NCI-H2171 (cell line): ENCODE results near the gene AKAP12.

Experiments
- DNase-seq: peaks from one replicate; lab custom pipeline; 2025; lab: John Stamatoyannopoulos, UW

The AKAP12 gene, protein sequence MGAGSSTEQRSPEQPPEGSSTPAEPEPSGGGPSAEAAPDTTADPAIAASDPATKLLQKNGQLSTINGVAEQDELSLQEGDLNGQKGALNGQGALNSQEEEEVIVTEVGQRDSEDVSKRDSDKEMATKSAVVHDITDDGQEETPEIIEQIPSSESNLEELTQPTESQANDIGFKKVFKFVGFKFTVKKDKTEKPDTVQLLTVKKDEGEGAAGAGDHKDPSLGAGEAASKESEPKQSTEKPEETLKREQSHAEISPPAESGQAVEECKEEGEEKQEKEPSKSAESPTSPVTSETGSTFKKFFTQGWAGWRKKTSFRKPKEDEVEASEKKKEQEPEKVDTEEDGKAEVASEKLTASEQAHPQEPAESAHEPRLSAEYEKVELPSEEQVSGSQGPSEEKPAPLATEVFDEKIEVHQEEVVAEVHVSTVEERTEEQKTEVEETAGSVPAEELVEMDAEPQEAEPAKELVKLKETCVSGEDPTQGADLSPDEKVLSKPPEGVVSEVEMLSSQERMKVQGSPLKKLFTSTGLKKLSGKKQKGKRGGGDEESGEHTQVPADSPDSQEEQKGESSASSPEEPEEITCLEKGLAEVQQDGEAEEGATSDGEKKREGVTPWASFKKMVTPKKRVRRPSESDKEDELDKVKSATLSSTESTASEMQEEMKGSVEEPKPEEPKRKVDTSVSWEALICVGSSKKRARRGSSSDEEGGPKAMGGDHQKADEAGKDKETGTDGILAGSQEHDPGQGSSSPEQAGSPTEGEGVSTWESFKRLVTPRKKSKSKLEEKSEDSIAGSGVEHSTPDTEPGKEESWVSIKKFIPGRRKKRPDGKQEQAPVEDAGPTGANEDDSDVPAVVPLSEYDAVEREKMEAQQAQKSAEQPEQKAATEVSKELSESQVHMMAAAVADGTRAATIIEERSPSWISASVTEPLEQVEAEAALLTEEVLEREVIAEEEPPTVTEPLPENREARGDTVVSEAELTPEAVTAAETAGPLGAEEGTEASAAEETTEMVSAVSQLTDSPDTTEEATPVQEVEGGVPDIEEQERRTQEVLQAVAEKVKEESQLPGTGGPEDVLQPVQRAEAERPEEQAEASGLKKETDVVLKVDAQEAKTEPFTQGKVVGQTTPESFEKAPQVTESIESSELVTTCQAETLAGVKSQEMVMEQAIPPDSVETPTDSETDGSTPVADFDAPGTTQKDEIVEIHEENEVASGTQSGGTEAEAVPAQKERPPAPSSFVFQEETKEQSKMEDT (N-terminal part only)

DNA sequence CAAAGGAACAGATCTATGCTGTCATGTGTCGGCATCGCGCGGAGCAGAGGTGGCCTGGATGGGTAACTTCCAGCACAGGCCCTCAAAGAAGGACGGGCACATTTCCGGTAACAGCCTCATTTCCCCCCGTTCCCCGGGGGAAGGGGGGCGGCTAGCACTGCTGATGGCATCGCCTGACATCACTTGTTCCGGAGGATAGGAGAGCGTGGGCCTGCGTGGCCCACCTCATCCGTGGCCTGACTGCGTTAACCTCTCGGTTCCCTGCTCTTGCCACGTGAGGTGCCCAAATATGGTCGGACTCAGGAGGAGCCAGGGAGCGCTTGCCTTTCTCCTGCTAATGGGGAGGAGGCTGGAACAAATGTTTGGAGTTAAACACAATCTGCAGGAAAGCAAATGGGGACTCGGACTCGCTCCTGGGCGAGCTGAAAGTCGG lies at the start of gene AKAP12:
TSS of gene AKAP12 (plus strand) at position 365 of the 433 bp plus-strand sequence. CDS start 596 bp downstream, outside the sequence.
- DNase-seq, result no peak

DNA sequence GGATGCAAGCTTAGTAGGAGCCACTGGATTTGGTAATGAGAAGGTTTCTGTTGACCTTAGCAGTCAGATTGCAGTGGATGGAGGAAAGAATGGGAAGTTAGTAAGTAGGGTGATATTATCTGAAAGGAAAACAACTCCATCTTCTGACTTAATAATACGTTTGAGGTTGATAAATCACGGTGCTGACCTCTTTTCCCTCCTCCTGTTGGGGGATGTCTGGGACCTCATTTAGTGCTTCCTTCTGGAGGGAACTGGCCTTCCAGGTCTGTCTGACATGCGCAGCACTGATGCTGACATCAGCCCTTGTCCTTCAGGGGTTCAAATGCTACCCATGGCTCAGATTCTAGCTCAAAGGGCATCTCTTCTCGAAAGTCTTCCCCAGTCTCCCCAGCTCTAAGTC lies 48.2 kb upstream of the AKAP12 start:
- no peak for DNase-seq

DNA sequence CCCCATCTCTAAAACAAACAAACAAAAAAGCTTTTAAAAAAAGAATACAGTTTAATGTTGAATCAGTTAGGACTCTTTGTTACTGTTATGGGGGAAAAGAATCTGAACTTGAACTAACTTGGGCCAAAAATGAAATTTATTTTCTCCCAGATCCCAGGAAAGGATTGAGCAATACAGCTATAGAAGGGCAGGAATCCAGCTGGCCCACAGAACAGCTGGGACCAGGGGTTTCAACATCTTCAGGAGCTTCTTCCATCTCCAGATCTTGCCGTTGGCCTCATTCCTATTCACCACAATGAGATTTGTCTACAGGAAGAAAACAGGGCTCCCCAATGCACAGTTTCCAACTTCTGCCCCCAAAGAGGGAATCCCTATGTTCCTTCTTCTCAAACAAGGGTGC lies 43.2 kb upstream of the AKAP12 start:
- DNase-seq, result no peak

DNA sequence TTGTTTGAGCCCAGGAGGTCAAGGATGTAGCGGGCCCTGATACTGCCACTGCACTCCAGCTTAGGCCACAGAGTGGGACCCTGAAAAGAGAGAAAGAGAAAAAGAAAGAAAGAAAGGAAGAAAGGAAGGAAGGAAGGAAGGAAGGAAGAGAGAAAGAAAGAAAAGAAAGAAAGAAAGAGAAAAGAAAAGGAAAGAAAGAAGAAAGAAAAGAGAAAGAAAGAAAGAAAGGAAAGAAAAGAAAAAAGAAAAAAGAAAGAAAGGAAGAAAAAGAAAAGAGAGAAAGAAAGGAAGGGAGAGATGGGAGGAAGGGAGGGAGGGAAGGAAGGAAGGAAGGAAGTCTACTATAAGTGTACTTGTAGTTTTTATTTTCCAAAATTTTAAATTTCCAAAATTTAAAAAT lies 42.2 kb upstream of the AKAP12 start:
- DNase-seq, result no peak

DNA sequence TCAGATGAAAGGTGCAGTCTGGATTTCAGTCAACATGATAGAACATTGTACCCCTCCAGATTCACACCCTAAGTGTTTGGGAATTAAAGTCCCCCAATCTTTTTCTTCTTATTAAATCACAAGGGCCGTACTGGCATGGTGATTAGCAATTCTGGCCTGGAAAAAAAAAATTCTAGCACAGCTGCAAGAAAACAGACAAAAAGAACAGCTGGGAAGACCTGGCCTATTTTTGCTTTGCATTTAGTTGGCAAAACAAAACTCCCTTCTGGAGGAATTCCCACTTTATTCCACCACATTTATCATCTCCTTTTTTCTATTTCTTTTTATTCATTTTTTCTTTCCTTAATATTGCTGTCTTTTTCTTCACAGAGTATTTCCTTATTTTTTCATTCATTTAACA lies 39.8 kb upstream of the AKAP12 start:
- DNase-seq, result no peak

DNA sequence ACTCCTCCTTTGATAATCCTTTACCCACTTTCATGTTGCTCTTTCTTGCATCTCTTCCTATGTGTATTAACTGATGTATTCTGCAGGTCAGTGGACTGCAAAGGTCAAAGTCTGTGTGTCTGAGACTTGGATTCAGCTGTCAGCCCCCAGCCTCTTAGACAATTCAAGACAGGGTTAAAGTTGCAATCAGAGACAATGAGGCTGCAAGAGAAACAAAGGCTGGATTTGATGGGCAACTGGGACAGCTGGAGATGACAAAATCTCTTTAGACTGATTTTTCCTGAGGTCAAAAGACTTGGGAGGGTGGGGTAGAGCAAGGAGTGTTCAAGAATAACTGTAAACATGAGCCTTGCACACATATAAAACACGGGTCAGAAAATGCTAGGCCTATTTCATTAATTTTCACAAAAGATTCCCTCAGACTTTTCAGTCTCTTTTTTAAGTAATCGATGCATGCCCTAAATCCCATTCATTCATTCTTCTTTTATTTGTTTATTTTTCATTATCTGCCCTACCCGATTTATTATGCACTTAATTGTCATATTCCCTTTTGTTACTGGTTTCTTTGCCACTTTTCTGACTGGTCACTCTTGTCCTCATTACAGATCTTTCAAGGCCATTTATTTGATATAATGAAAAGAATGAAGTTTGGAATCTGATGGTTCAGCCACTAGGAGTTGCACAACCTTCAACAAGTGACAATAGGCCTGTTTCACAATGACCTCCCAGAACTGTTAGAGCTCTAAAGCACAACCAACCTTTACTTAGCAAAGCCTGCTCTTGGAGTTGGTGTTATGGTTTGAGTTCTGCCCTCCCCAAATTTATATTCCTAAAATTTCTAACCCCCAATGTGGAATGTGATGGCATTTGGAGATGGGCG lies 33.8 kb upstream of the AKAP12 start:
- no peak for DNase-seq

DNA sequence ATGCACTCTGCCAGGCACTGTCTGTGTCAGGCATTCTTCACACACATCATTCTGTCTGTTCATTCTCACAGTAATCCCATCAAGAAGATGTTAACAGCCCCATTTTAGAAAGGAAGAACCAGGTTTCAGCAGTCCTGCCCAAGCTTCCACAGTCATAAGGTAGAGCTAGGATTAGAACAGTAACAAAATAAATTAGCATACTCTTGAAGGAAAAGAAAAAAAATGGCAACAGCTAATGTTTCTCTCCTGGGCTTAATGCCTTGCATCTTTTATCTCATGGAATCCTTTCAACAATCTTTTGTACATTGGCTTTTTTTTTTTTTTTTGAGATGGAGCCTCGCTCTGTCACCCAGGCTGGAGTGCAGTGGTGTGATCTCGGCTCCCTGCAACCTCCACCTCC lies 32.1 kb upstream of the AKAP12 start:
- no peak for DNase-seq

DNA sequence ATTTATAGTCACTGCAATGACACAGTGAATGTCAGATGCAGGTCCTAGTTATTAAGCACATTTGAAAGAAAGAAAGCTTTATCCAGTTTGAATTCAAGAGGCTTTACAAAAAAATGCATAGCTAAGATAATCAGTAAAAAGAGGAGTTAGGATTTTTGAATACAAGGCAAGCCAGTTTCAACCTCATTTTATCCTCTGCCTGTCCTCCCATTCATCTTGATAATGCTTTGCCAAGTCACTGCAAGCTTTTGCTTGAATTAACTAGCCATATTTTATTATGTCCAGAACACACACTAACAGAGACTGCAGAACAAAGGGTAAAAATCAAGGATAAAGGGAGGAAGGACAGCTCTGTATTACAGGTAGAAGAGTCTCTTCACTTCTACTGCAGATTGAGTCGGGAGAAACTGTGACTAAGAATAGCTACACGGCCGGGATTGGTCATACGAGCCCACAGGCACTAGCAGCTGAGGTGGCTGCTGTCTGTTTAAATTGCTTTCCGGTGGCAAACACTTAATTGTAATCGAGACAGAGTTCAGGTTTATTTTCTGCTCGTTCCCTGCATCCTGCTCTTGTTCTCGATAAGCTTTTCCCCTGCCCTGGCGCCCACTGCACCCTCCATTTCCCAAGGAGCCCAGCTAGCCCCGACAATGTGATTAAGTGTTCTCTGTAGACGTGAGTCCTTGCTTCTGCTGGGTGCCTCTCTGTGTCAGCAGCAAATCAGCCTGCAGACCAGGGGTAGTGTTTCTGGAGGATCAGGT lies 30.5 kb upstream of the AKAP12 start:
- no peak for DNase-seq

DNA sequence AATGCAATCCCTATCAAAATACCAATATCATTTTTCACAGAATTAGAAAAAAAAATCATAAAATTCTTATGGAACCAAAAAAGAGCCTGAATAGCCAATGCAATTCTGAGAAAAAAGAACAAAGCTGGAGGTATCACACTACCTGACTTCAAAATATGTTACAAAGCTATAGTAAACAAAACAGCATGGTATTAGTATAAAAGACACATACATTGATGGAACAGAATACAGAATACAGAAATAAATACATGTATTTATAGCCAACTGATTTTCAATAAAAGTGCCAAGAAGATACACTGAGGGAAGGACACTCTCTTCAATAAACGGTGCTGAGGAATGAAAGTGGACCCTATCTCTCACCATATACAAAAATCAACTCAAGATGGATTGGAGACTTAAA lies 28.7 kb upstream of the AKAP12 start:
- DNase-seq, result no peak

DNA sequence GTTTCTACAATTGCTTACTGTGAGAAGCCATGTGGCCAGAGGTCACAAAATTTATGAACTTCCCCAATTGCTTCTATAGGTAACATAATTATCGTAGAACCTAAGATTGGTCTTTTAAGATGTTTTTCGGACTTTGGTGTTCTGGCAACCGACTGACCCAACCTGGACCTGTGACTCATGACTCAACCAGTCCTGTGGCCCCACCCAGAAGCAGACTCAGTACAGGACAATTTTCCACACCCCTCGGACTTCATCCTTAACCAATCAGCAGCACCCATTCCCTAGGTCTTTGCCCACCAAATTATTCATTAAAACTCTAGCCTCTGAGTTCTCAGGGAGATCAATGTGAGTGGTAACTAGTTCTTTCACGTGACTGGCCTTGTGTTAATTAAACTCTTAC lies 26.4 kb upstream of the AKAP12 start:
- no peak for DNase-seq

DNA sequence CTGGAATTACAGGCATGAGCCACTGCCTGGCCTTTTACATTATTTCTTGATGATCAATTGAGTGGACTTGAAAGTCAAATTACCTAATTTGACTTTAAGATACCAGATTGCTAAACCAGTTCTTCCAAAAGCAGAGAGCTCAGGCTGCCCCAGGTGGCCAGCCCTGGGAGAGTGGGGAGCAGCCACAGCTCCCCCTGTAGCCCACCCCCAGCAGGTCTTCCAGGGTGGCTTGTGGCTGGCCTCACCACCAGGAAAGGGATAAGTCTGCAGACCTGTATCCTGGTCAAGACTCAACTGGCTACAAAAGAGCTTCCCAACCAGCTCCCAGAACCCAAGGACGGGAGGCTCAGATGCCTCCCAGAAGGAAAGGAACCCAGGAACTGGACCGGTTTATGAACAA lies 23.8 kb upstream of the AKAP12 start:
- DNase-seq, result no peak

DNA sequence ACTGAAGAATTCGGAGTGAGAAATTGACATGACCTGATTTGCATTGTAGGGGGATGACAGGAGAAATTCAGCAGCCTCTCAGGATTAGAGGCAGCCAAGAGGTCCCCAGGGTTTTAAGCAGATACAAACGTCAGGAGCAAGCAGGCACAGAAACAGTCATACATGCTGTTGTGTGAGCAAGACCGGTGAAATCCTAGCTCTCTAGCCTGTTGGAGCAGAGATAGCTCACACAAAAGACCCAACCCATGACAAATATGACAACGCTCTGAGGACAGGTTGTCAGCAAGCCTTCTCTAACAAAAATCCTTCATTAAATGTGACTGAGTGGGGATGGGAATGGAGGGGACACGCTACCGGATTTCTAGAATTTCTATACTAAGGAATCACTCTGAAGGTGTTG lies 23.0 kb upstream of the AKAP12 start:
- DNase-seq, result peak; percentile 9

DNA sequence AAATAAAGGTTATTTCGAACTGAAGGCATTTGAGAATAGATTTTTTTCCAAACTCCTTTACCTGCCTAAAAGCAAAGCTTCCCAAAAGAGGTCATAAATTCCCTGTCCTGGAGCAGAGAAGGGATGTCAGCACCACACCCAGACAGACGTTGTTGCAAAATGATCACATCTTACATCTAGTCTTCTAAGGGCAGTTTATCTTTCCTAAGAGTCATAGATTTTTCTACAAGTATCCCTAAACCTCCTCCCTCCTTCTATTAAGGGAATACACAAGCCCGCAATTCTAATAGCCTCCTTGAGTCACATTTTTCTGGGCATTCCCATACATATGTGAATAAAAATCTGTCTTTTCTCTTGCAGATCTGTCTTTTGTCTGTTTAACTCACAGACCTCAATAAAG lies 20.6 kb upstream of the AKAP12 start:
- no peak for DNase-seq

DNA sequence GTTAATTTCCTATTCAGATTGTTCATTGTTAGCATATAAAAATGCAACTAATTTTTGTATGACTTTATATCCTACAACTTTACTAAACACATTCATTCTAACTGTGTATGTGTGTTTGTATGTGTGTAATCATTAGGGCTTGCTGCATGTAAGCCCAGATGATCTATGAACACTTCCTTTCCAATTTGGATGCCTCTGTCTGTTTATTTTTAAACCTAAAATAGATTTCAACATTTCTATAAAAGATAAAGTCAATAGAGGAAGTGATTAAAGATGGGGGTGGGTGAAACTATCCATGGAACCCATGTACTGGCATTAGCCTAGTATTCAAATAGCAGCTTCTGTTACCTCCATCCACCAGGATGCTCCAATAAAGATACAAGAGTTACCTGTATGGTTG lies 15.7 kb upstream of the AKAP12 start:
- DNase-seq, result no peak

DNA sequence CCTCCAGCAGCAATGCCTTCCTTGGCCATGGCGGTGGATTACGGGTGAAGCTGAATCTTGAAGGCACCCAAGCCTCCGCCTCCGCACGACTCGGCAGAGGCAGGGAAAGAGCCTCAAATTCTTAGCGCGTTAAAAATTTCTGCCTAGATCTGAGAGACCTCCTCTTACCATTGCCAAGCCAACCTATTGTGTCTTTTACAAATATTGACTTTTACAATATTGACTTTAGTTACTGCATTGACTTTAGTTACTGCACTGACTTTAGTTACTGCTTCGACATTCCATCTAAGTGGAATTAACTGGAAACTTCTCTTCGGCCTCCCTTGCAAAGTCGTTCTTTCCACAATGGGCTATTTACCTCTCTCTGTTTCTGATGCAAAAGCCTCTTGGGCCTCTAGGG lies 13.8 kb upstream of the AKAP12 start:
- no peak for DNase-seq

DNA sequence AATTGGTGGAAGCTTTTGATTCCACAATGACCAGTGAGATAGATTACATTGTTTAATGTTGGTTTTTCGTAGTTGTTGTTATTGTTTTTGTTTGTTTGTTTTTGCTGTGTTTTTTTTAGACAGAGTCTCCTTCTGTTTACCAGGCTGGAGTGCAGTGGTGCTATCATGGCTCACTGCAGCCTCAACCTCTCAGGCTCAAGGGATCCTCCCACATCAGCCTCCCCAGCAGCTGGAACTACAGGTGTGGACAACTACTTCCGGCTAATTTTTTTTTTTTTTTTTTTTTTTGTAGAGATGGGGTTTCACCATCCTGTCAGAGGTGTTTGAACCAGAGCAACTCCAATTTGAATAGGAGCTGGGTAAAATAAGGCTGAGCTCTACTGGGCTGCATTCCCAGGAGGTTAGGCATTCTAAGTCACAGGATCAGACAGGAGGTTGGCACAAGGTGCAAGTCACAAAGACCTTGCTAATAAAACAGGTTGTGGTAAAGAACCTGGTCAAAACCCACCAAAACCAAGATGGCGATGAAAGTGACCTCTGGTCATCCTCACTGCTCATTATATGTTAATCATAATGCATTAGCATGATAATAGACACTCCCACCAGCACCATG lies 10.9 kb upstream of the AKAP12 start:
- DNase-seq, result no peak

DNA sequence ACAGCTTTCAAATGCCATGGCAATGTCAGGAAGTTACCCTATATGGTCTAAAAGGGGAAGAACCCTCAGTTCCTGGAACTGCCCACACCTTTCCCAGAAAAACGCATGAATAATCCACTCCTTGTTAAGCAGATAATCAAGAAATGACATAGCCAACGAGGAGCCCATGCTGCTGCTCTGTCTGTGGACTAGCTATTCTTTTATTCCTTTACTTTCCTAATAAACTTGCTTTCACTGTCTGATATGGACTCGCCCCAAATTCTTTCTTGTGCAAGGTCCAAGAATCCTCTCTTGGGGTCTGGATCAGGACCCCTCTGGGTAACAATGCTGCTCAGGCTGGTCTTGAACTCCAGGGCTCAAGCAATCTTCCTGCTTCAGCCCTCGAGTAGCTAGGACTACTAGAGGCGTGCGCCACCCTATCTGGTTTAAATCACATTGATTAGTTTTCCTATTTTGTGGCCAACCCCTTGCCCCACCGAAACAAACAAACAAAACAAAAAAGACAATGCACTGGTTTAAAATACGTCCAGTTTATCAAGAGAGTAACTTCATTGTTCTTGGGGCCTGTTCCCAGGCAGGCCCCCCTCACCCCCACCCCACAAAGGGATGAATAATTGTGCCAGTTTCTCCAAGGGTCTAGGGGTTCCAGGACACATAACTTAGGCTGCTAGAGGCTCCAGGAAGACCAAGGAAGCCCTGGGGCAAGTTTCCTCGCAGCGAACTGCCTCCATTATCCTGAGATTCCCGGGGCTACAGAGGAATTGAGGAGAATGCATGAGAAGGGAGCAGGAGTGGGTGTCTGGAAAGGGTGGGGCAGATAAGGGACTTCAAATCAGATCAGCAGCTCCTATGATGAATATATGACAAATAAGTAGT lies 10.1 kb upstream of the AKAP12 start:
- no peak for DNase-seq

DNA sequence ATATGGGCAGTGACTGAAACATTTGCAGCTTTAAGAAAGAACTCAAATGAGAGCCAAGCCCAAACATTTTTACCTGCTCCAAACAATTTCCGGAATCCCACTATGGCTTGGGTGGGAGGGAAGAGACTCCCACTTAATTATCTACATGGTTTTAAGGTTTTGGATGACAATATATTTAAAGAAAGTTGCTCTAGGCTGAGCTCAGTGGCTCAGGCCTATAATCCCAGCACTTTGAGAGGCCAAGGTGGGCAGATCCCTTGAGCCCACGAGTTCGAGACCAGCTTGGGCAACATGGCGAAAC lies 9.5 kb upstream of the AKAP12 start:
- DNase-seq, result no peak

DNA sequence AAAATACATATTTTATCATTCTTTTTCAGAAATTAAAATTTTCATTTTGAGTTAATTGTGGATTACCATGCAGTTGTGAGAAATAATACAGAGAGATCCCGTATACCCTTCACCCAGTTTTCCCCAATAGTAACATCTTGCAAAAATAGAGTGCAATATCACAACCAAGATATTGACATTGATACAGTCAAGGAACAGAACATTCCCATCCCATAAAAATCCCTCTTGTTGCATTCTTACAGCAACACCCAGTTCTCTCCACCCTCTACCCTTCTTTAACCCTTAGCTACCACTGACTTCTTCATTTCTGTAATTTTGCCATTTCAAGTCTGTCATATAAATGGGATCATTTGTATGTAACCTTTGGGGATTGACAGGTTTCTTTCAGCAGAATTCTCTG lies 6.9 kb upstream of the AKAP12 start:
- DNase-seq, result no peak
